ENCODE results near the gene CRB2.

CRB2 gene

GRCh38 chr9:123336959-123337358 lies 19.0 kb upstream of the CRB2 start:
- CTCF ChIA-PET, result no interaction called here
- no peak overlapping the region for H3K27ac Mint-ChIP-seq
- H3K4me3 Mint-ChIP-seq, result no peak overlapping the region
- peaks cover 44% of the 10 kb centered on the region for H3K4me1 Mint-ChIP-seq
- no peaks in the 10 kb centered on the region for H3K36me3 Mint-ChIP-seq
- H3K27me3 Mint-ChIP-seq, result peaks cover 7% of the 10 kb centered on the region
- no peaks in the 10 kb centered on the region for H3K9me3 Mint-ChIP-seq
- no peak for DNase-seq

GRCh38 chr9:123337971-123338370 lies 18.0 kb upstream of the CRB2 start:
- Mint-ChIP-seq H3K4me1 (peaks cover 44% of the 10 kb centered on the region), H3K27me3 (peaks cover 9% of the 10 kb centered on the region), H3K9me3 (no peaks in the 10 kb centered on the region), H3K36me3 (no peaks in the 10 kb centered on the region), H3K4me3 (no peak overlapping the region), H3K27ac (no peak overlapping the region)
- CTCF ChIA-PET, result interaction anchor here (1.0 to 3.8 kb wide), 2 partner anchors 11 to 15 kb away, joined by 3 to 16 read pairs; no protein-coding TSS in a partner anchor
- no peak for DNase-seq

GRCh38 chr9:123338710-123339665 lies 17.0 kb upstream of the CRB2 start:
- peak overlapping the region; percentile 50 for H3K4me3 Mint-ChIP-seq
- no peaks in the 10 kb centered on the region for H3K9me3 Mint-ChIP-seq
- CTCF ChIA-PET, result interaction anchor here (1.1 to 3.8 kb wide), 5 partner anchors 10 to 114 kb away, joined by 3 to 16 read pairs (median 5); no protein-coding TSS in a partner anchor
- peak; percentile 75 for DNase-seq
- H3K36me3 Mint-ChIP-seq, result no peaks in the 10 kb centered on the region
- peaks cover 44% of the 10 kb centered on the region for H3K4me1 Mint-ChIP-seq
- H3K27me3 Mint-ChIP-seq, result peaks cover 9% of the 10 kb centered on the region
- H3K27ac Mint-ChIP-seq, result peak overlapping the region; percentile 91

GRCh38 chr9:123339666-123340510 lies 16.1 kb upstream of the CRB2 start:
- no peaks in the 10 kb centered on the region for H3K9me3 Mint-ChIP-seq
- peak overlapping the region; percentile 50 for H3K4me3 Mint-ChIP-seq
- CTCF ChIA-PET, result interaction anchor here (1.1 to 3.8 kb wide), 5 partner anchors 9 to 114 kb away, joined by 3 to 16 read pairs (median 5); no protein-coding TSS in a partner anchor
- H3K4me1 Mint-ChIP-seq, result peaks cover 44% of the 10 kb centered on the region
- DNase-seq, result peak; percentile 71
- no peaks in the 10 kb centered on the region for H3K36me3 Mint-ChIP-seq
- H3K27ac Mint-ChIP-seq, result peak overlapping the region; percentile 91
- peaks cover 9% of the 10 kb centered on the region for H3K27me3 Mint-ChIP-seq

- Mint-ChIP-seq H3K27ac (no peak overlapping the region), H3K9me3 (no peaks in the 10 kb centered on the region), H3K4me1 (peaks cover 39% of the 10 kb centered on the region), H3K36me3 (no peaks in the 10 kb centered on the region), H3K27me3 (peaks cover 5% of the 10 kb centered on the region), H3K4me3 (no peak overlapping the region)
- DNase-seq, result no peak
- CTCF ChIA-PET, result interaction anchor here (1.0 kb wide), 1 partner anchor 12 kb away, joined by 3 read pairs; no protein-coding TSS in a partner anchor
Measured at GRCh38 chr9:123341816-123342215, 14.2 kb upstream of the CRB2 start.

- H3K4me1 Mint-ChIP-seq, result peaks cover 36% of the 10 kb centered on the region
- no peaks in the 10 kb centered on the region for H3K9me3 Mint-ChIP-seq
- H3K36me3 Mint-ChIP-seq, result no peaks in the 10 kb centered on the region
- H3K4me3 Mint-ChIP-seq, result no peak overlapping the region
- H3K27me3 Mint-ChIP-seq, result peaks cover 5% of the 10 kb centered on the region
- DNase-seq, result no peak
- CTCF ChIA-PET, result interaction anchor here (1.0 kb wide), 1 partner anchor 12 kb away, joined by 3 read pairs; no protein-coding TSS in a partner anchor
- H3K27ac Mint-ChIP-seq, result no peak overlapping the region
Measured at GRCh38 chr9:123342247-123342646, 13.8 kb upstream of the CRB2 start.

- H3K4me3 Mint-ChIP-seq, result no peak overlapping the region
- no peaks in the 10 kb centered on the region for H3K36me3 Mint-ChIP-seq
- no peaks in the 10 kb centered on the region for H3K9me3 Mint-ChIP-seq
- CTCF ChIA-PET, result interaction anchor here (1.8 kb wide), 1 partner anchor 10 kb away, joined by 5 read pairs; no protein-coding TSS in a partner anchor
- no peak overlapping the region for H3K27ac Mint-ChIP-seq
- peaks cover 5% of the 10 kb centered on the region for H3K27me3 Mint-ChIP-seq
- no peak for DNase-seq
- H3K4me1 Mint-ChIP-seq, result peaks cover 32% of the 10 kb centered on the region
Measured at GRCh38 chr9:123343443-123344191, 12.4 kb upstream of the CRB2 start.

- no peak for DNase-seq
- peaks cover 5% of the 10 kb centered on the region for H3K27me3 Mint-ChIP-seq
- no peaks in the 10 kb centered on the region for H3K9me3 Mint-ChIP-seq
- H3K36me3 Mint-ChIP-seq, result no peaks in the 10 kb centered on the region
- peaks cover 25% of the 10 kb centered on the region for H3K4me1 Mint-ChIP-seq
- H3K4me3 Mint-ChIP-seq, result no peak overlapping the region
- CTCF ChIA-PET, result interaction anchor here (1.8 kb wide), 1 partner anchor 10 kb away, joined by 5 read pairs; no protein-coding TSS in a partner anchor
- H3K27ac Mint-ChIP-seq, result no peak overlapping the region
Measured at GRCh38 chr9:123344192-123344949, 11.6 kb upstream of the CRB2 start.

- DNase-seq, result no peak
- H3K27me3 Mint-ChIP-seq, result peaks cover 11% of the 10 kb centered on the region
- no peaks in the 10 kb centered on the region for H3K9me3 Mint-ChIP-seq
- no peak overlapping the region for H3K4me3 Mint-ChIP-seq
- CTCF ChIA-PET, result no interaction called here
- H3K36me3 Mint-ChIP-seq, result no peaks in the 10 kb centered on the region
- H3K4me1 Mint-ChIP-seq, result peaks cover 13% of the 10 kb centered on the region
- H3K27ac Mint-ChIP-seq, result no peak overlapping the region
Measured at GRCh38 chr9:123345567-123345955, 10.4 kb upstream of the CRB2 start.

GRCh38 chr9:123346026-123346425 lies 10.0 kb upstream of the CRB2 start:
- H3K27ac Mint-ChIP-seq, result no peak overlapping the region
- H3K36me3 Mint-ChIP-seq, result no peaks in the 10 kb centered on the region
- peaks cover 16% of the 10 kb centered on the region for H3K27me3 Mint-ChIP-seq
- CTCF ChIA-PET, result no interaction called here
- no peak overlapping the region for H3K4me3 Mint-ChIP-seq
- no peaks in the 10 kb centered on the region for H3K9me3 Mint-ChIP-seq
- no peak for DNase-seq
- peaks cover 8% of the 10 kb centered on the region for H3K4me1 Mint-ChIP-seq

GRCh38 chr9:123346826-123347225 lies 9.2 kb upstream of the CRB2 start:
- Mint-ChIP-seq H3K4me3 (no peak overlapping the region), H3K9me3 (no peaks in the 10 kb centered on the region), H3K36me3 (no peaks in the 10 kb centered on the region), H3K27ac (no peak overlapping the region), H3K4me1 (peaks cover under 1% of the 10 kb centered on the region), H3K27me3 (peaks cover 14% of the 10 kb centered on the region)
- DNase-seq, result no peak
- CTCF ChIA-PET, result no interaction called here

GRCh38 chr9:123347289-123348060 lies 8.5 kb upstream of the CRB2 start:
- Mint-ChIP-seq H3K4me3 (no peak overlapping the region), H3K27me3 (peaks cover 14% of the 10 kb centered on the region), H3K27ac (no peak overlapping the region), H3K9me3 (no peaks in the 10 kb centered on the region), H3K36me3 (no peaks in the 10 kb centered on the region), H3K4me1 (no peaks in the 10 kb centered on the region)
- no peak for DNase-seq
- CTCF ChIA-PET, result interaction anchor here (1.0 to 3.6 kb wide), 6 partner anchors 14 to 537 kb away, joined by 3 to 48 read pairs (median 3); partner anchors contain the start of gene STRBP

All from activated naive CD4-positive, alpha-beta T cell treated with anti-CD3 and anti-CD28 coated beads, Interleukin-2, amount 10 ng/mL, durations not matched to agents 7 days and 5 days (primary cell).